Stimulated activated naive CD8-positive, alpha-beta T cell treated with anti-CD3 and anti-CD28 coated beads, Interleukin-15, amount 100 ng/mL, for 72 hours (primary cell): ENCODE results near the gene FGF11.

Experiments used
- ATAC-seq: fragments of 150-1000 bp; cut with Tn5 transposase; 2 replicates; pipeline ENCODE4 v1.10.0; 2021; ENCODE audit warnings: mild to moderate bottlenecking, moderate library complexity
- DNase-seq, 2 donors: peaks; one replicate each; pipeline ENCODE4 v3.0.0; 2021 to 2022
- H3K27ac Mint-ChIP-seq, 2 donors: one replicate each; pipeline ENCODE4 v1.8.0; 2022; ENCODE audit warnings: mild to moderate bottlenecking in 2 of 2, mixed read lengths in 2 of 2, moderate library complexity in 2 of 2
- H3K27me3 Mint-ChIP-seq: one replicate; pipeline ENCODE4 v1.8.0; 2022; ENCODE audit warnings: mixed read lengths
- H3K4me1 Mint-ChIP-seq: one replicate; pipeline ENCODE4 v1.8.0; 2022; ENCODE audit warnings: mild to moderate bottlenecking, mixed read lengths
- H3K4me3 Mint-ChIP-seq, 2 donors: one replicate each; pipeline ENCODE4 v1.8.0; 2022; ENCODE audit warnings: mild to moderate bottlenecking in 2 of 2, mixed read lengths in 2 of 2, moderate library complexity in 1 of 2
- H3K9me3 Mint-ChIP-seq, 2 donors: one replicate each; pipeline ENCODE4 v1.8.0; 2022; ENCODE audit warnings: mixed read lengths in 2 of 2

Gene FGF11

GRCh38 chr17:7484919-7485377 lies 45.6 kb downstream of the FGF11 start:
- ATAC-seq (no peak), DNase-seq (no peak)
- peak overlapping the region; percentile 89 to 99 for H3K4me3 Mint-ChIP-seq
- H3K4me1 Mint-ChIP-seq = peaks cover 83% of the 10 kb centered on the region
- peak overlapping the region; percentile 100 for H3K27ac Mint-ChIP-seq
- no peaks in the 10 kb centered on the region for H3K27me3 Mint-ChIP-seq
- H3K9me3 Mint-ChIP-seq = no peaks in the 10 kb centered on the region

- ATAC-seq (no peak), DNase-seq (no peak)
- Mint-ChIP-seq H3K9me3 (no peaks in the 10 kb centered on the region), H3K4me3 (peak overlapping the region; percentile 76 to 78), H3K27ac (peak overlapping the region in 1 of 2 donors; percentile 28), H3K27me3 (no peaks in the 10 kb centered on the region), H3K4me1 (peaks cover 80% of the 10 kb centered on the region)
Observed at GRCh38 chr17:7486181-7486580, 46.9 kb downstream of the FGF11 start.

- Mint-ChIP-seq H3K4me3 (no peak overlapping the region), H3K9me3 (no peaks in the 10 kb centered on the region), H3K27me3 (no peaks in the 10 kb centered on the region), H3K27ac (peak overlapping the region in 1 of 2 donors; percentile 35), H3K4me1 (peaks cover 77% of the 10 kb centered on the region)
- DNase-seq (no peak), ATAC-seq (no peak)
Observed at GRCh38 chr17:7490144-7490543, 50.8 kb downstream of the FGF11 start.

GRCh38 chr17:7491583-7491982 lies 52.3 kb downstream of the FGF11 start:
- Mint-ChIP-seq H3K4me3 (no peak overlapping the region), H3K9me3 (no peaks in the 10 kb centered on the region), H3K27ac (peak overlapping the region in 1 of 2 donors; percentile 1), H3K4me1 (peaks cover 64% of the 10 kb centered on the region), H3K27me3 (no peaks in the 10 kb centered on the region)
- DNase-seq = no peak
- no peak for ATAC-seq

- H3K27ac Mint-ChIP-seq = peak overlapping the region in 1 of 2 donors; percentile 41
- peaks cover 43% of the 10 kb centered on the region for H3K4me1 Mint-ChIP-seq
- DNase-seq = no peak
- H3K27me3 Mint-ChIP-seq = no peaks in the 10 kb centered on the region
- no peak for ATAC-seq
- H3K9me3 Mint-ChIP-seq = no peaks in the 10 kb centered on the region
- H3K4me3 Mint-ChIP-seq = no peak overlapping the region
Observed at GRCh38 chr17:7493941-7494340, 54.6 kb downstream of the FGF11 start.
